ENCODE results near the gene ALCAM.

DNA sequence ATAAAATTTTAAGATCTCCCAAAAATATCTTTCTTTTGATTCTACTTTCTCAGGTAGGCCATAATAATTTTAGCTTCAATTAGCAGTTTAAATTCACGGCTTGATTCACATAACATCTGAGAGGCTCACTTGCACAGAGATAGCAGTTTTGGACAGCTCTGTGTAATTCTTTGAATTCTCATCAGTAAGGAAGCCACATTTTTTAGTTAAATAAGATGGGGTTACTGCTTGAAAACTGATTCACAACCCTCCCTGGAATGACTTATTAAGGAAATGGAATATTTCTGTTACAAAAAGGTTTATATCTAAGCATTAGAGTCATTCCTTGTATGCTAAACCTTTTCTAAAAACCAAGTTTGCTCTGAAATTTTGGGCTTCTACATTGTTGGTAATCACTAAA, 212.7 kb downstream of the ALCAM start:
- TF ChIP-seq, protein P1, sequence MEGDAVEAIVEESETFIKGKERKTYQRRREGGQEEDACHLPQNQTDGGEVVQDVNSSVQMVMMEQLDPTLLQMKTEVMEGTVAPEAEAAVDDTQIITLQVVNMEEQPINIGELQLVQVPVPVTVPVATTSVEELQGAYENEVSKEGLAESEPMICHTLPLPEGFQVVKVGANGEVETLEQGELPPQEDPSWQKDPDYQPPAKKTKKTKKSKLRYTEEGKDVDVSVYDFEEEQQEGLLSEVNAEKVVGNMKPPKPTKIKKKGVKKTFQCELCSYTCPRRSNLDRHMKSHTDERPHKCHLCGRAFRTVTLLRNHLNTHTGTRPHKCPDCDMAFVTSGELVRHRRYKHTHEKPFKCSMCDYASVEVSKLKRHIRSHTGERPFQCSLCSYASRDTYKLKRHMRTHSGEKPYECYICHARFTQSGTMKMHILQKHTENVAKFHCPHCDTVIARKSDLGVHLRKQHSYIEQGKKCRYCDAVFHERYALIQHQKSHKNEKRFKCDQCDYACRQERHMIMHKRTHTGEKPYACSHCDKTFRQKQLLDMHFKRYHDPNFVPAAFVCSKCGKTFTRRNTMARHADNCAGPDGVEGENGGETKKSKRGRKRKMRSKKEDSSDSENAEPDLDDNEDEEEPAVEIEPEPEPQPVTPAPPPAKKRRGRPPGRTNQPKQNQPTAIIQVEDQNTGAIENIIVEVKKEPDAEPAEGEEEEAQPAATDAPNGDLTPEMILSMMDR (conservative IDR thresholded peaks at IDR 0.05; ENCODE audit: low read depth, low read length): no peak
- TF ChIP-seq EZH2 (IDR thresholded peaks at IDR 0.05; ENCODE audit: borderline replicate concordance, low read depth, low read length, poor library complexity, severe bottlenecking): no peak
